ENCODE results near the gene MX2.

Gene MX2

DNA sequence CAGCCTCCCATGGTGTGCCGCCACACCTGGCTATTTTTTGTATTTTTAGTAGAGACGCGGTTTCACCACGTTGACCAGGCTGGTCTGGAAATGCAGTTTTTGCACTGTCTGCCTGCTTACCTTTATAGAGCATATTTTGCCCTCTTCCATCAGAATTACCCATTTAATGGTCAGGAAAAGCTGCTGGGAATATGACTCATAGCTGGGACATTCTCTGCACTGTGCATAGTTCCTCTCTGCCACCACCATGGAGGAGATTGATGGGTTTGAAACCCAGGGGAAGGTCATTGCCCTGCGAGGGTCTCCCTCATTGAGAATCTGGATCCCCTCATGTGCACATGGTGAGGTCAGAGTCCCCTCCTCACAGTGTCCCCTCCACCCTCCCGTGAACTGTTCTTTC, 96.3 kb downstream of the MX2 start:
- Histone ChIP-seq H3K27me3 (ENCODE audit: insufficient read depth, low read length) (no peaks in the 10 kb centered on the region), H3K27ac (ENCODE audit: low read depth, low read length) (no peak overlapping the region), H3K36me3 (ENCODE audit: insufficient read depth, low read length) (peaks cover 51% of the 10 kb centered on the region), H3K79me2 (ENCODE audit: control insufficient read depth, insufficient read depth, low read length, unreplicated experiment) (no peaks in the 10 kb centered on the region), H2AFZ (ENCODE audit: low read length, unreplicated experiment) (no peak overlapping the region), H3K4me3 (ENCODE audit: low read depth, low read length) (no peak overlapping the region), H3K4me1 (ENCODE audit: control insufficient read depth, insufficient read depth, low read length, unreplicated experiment) (peaks cover 17% of the 10 kb centered on the region)

DNA sequence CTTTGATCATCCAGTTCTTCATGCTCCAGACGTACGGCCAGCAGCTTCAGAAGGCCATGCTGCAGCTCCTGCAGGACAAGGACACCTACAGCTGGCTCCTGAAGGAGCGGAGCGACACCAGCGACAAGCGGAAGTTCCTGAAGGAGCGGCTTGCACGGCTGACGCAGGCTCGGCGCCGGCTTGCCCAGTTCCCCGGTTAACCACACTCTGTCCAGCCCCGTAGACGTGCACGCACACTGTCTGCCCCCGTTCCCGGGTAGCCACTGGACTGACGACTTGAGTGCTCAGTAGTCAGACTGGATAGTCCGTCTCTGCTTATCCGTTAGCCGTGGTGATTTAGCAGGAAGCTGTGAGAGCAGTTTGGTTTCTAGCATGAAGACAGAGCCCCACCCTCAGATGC, 96.7 kb downstream of the MX2 start:
- Histone ChIP-seq H3K4me3 (ENCODE audit: low read depth, low read length) (no peak overlapping the region), H3K4me1 (ENCODE audit: control insufficient read depth, insufficient read depth, low read length, unreplicated experiment) (peaks cover 17% of the 10 kb centered on the region), H3K27me3 (ENCODE audit: insufficient read depth, low read length) (no peaks in the 10 kb centered on the region), H3K36me3 (ENCODE audit: insufficient read depth, low read length) (peaks cover 46% of the 10 kb centered on the region), H3K79me2 (ENCODE audit: control insufficient read depth, insufficient read depth, low read length, unreplicated experiment) (no peaks in the 10 kb centered on the region), H3K27ac (ENCODE audit: low read depth, low read length) (no peak overlapping the region), H2AFZ (ENCODE audit: low read length, unreplicated experiment) (no peak overlapping the region)

Measured in ACC112 (cell line).